ENCODE data around the gene INTS6.

DNA sequence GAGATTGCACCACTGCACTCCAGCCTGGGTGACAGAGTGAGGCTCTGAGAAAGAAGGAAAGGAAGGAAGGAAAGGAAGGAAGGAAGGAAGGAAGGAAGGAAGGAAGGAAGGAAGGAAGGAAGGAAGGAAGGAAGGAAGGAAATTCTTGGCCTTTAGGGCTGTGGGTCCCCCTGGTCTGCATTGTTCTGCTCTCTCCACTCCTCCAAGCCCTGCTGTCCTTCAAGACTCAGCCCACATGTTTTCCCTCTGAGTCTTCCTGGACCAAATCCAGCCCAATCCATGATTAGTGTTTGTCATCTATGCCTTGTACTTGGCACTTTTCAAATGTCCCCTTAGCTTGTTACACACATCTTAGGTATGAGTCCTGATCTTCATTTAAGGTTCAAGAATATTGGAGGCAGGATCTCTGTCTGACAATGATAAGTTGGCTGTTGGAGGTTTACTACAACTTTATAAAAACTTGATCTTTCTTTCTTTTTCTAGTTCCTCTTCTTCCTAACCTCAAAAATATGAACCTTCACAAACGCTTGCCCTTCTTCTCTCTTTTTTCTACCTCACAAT is 48.8 kb upstream of the INTS6 start:
- TF ChIP-seq, protein P1, sequence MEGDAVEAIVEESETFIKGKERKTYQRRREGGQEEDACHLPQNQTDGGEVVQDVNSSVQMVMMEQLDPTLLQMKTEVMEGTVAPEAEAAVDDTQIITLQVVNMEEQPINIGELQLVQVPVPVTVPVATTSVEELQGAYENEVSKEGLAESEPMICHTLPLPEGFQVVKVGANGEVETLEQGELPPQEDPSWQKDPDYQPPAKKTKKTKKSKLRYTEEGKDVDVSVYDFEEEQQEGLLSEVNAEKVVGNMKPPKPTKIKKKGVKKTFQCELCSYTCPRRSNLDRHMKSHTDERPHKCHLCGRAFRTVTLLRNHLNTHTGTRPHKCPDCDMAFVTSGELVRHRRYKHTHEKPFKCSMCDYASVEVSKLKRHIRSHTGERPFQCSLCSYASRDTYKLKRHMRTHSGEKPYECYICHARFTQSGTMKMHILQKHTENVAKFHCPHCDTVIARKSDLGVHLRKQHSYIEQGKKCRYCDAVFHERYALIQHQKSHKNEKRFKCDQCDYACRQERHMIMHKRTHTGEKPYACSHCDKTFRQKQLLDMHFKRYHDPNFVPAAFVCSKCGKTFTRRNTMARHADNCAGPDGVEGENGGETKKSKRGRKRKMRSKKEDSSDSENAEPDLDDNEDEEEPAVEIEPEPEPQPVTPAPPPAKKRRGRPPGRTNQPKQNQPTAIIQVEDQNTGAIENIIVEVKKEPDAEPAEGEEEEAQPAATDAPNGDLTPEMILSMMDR (IDR thresholded peaks at IDR 0.05): no peak
- TF ChIP-seq POLR2A (IDR thresholded peaks at IDR 0.05): no peak
